Activated T-cell treated with anti-CD3 and anti-CD28 coated beads, Interleukin-2, amount 50 U/mL, for 1 hour (primary cell): ENCODE measurements around the gene RGR.
A peak's percentile ranks its signal among the peaks of the same experiment; 100 is the strongest.

Experiments
- DNase-seq: peaks from one replicate; pipeline ENCODE4 v3.0.0-alpha.2; 2020

The RGR gene

GRCh38 chr10:84244651-84245270, at the start of gene RGR:
TSS of gene RGR (plus strand) at chr10:84245053. CDS start at chr10:84245091, 38 bp downstream.
- DNase-seq: no peak

GRCh38 chr10:84196083-84196482, 48.8 kb upstream of the RGR start:
- DNase-seq: no peak

GRCh38 chr10:84196941-84197340, 47.9 kb upstream of the RGR start:
- DNase-seq: no peak

GRCh38 chr10:84197643-84198042, 47.2 kb upstream of the RGR start:
- DNase-seq: no peak

- no peak for DNase-seq
Observed at GRCh38 chr10:84198206-84198915, 46.5 kb upstream of the RGR start.

GRCh38 chr10:84200537-84201243, 44.2 kb upstream of the RGR start:
- no peak for DNase-seq

GRCh38 chr10:84201244-84201606, 43.6 kb upstream of the RGR start:
- no peak for DNase-seq

GRCh38 chr10:84201682-84202081, 43.2 kb upstream of the RGR start:
- DNase-seq: no peak

- DNase-seq: no peak
Observed at GRCh38 chr10:84202349-84202748, 42.5 kb upstream of the RGR start.

GRCh38 chr10:84204122-84204521, 40.7 kb upstream of the RGR start:
- no peak for DNase-seq

GRCh38 chr10:84204610-84205009, 40.2 kb upstream of the RGR start:
- no peak for DNase-seq

GRCh38 chr10:84205049-84205852, 39.6 kb upstream of the RGR start:
- DNase-seq: peak; percentile 73

GRCh38 chr10:84205853-84206525, 38.9 kb upstream of the RGR start:
- no peak for DNase-seq

- no peak for DNase-seq
Observed at GRCh38 chr10:84208023-84208422, 36.8 kb upstream of the RGR start.

- DNase-seq: no peak
Observed at GRCh38 chr10:84211566-84211965, 33.3 kb upstream of the RGR start.

GRCh38 chr10:84212014-84212413, 32.8 kb upstream of the RGR start:
- DNase-seq: no peak

- no peak for DNase-seq
Observed at GRCh38 chr10:84213076-84213475, 31.8 kb upstream of the RGR start.

- DNase-seq: no peak
Observed at GRCh38 chr10:84214046-84214572, 30.7 kb upstream of the RGR start.

- peak; percentile 34 for DNase-seq
Observed at GRCh38 chr10:84214612-84215235, 30.1 kb upstream of the RGR start.

- no peak for DNase-seq
Observed at GRCh38 chr10:84216834-84217233, 28.0 kb upstream of the RGR start.

GRCh38 chr10:84217746-84218145, 27.1 kb upstream of the RGR start:
- no peak for DNase-seq

GRCh38 chr10:84221916-84222315, 22.9 kb upstream of the RGR start:
- DNase-seq: no peak
